Mesenteric fat pad (tissue), 1 donor: ENCODE results near the gene PAX9. TPM values are rescaled to one million over a fixed set of nuclear protein-coding genes. Genes with fewer than 3 reads are reported as not detected.

ENCODE experiments used
- DNase-seq: peaks from one replicate; pipeline ENCODE4 v3.0.0-alpha.2; 2020; ENCODE audit warnings: low spot score
- total RNA-seq: library from RNA; stranded (reverse); fragmentation: NEBNext Ultra II Directional; extraction: Animal tissue kit (Norgen Biotek cat#: 25700); gene quantifications from one replicate; pipeline ENCODE4 v1.2.1, GENCODE V29; 2021
- donor health status: DM: yes; HTN: yes; CAD: no.

Gene PAX9
- total RNA-seq, 1 donor from 2014 or later: not detected

DNA sequence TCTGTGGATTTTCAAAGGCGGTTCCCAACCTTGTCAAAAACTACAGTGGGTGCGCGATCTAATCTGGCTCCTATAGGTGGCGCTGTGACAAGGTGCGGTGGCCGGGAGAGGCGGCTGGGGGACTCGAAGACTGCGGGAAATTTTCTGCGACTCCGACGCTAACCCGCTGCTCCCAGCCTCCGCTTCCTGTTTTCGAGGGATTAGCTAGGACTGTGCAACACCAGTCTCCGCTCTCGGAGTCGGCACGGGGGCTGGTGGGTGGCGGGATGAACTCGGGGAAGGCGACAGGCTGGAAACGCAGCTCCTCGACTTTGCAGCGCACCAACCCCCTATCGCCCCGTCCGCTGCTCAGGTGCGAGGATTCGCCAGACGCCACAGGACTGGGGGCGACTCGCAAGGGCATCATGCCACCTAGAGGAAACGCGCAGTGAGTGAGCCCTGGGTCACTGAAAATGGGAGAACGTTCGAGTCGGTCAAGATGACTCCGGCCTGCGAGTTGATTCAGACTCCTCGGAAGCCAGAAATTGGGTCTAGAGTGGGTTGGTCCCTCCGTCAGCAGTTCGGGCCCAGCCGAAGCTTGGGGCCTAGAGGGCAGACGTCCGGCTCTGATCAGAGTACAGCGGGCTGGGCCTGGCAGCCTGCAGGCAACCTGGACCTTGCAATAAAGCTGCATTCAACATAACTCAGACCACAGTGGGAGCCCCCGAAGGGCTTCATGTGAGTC lies 5.5 kb upstream of the PAX9 start:
- no peak for DNase-seq

DNA sequence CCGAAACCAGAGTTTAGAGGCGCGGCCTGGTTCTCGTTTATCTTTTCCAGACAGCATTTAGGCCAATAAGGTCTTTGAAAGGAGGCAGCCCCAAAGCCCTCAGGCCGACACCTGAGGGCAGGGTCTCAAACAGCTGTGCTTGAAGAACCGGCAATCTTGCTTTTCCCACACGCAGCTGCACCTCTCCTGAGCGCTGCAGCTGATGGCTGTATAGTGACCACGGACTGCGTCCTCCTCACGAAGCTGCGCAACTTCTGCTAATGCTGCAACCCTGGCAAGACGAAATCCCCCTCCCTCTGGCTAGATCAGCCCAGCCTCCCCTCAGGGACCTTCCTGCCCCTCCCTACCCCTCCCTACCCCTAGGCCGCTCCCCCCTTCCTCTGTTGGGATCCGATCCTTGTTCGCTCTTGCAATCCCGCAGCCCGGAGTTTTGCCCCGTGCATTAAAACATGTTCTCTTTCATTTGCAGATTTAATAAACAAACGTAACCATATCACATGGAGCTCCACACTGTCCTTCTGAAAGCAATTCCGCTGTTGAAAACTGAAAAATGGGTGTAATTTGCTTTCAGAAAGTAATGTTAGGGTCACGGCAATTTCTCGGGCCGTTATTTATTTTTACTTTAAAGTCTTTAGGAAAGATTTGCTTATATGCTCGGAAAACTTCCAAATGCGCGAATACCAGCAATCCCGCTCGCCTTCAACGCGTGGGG lies 4.8 kb upstream of the PAX9 start:
- DNase-seq: no peak

DNA sequence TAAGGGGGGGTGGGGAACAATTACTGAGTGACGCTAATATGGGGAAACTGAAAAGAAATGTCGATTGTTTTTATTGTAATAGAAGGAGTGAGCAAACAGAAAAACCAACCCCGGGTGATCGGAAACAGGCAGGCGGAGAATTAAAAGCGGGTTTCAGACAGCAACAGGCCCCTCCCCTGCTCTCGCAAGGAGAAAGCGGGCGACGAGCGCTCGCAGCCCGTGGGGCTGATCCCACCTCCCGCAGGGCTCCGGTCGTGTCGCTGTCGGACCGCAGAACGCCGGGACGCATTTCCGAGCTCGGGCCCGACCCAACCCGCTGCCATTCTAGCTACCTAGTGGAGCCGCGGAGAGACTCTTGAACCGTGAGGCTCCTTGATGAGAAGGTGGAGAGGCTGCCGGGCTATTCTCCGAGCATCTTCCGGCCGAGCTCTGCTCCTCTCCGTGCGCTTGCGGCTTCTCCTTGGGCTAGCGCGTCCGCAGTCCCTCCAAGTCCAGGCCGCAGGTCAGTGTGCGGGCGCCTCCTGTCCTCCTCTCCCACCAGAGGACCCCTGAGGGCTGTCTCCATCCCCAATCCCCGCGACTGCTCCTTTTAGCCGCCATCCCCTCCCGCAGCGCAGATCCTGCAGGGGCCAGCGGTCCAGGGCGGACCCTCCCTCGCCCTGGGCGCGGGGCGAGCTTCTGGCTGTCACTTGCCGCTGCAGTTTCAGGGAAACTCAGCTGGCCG lies 4.1 kb upstream of the PAX9 start:
- DNase-seq: no peak

DNA sequence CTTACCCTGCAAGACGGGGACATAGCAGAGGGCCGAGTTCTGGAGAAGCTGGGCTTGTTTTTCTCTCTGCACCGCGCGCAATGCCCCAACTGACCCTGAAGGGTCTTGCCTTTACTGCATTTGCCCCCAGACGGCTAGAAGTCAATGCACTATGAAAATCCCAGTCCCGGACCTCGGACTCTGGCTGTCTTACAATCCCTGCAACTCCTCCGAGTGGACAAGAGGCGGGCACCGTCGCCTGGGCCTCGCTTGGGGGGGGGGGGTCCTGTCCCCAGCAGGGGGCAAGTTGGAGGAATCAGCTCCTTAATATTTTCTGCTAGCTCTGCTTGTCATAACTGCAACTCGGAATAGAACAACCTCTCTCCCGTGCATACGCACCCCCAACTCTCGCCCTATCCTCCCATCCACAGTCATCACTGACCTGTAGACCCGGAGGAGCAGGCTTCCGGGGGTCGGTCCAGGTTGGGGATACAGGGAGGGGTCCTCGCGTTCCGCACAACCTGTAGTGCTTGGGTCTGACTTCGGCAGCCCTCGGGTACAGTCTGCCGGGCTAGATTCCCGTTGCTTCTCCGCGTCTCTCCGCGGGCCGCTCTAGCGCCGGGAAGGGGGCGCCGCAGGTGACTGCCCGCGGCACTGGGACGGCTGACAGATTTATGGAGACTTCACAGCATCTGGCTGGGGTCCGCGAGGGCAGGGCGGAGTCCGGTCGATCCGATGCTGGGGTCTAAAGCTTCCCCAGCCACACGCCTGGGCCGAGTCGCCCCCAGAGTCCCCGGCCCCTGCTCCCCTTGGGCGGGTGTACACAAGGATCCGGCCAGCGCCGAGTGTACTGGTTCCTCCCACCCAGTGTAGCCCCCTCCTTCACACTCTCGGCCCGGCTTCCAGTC lies 3.3 kb upstream of the PAX9 start:
- no peak for DNase-seq

DNA sequence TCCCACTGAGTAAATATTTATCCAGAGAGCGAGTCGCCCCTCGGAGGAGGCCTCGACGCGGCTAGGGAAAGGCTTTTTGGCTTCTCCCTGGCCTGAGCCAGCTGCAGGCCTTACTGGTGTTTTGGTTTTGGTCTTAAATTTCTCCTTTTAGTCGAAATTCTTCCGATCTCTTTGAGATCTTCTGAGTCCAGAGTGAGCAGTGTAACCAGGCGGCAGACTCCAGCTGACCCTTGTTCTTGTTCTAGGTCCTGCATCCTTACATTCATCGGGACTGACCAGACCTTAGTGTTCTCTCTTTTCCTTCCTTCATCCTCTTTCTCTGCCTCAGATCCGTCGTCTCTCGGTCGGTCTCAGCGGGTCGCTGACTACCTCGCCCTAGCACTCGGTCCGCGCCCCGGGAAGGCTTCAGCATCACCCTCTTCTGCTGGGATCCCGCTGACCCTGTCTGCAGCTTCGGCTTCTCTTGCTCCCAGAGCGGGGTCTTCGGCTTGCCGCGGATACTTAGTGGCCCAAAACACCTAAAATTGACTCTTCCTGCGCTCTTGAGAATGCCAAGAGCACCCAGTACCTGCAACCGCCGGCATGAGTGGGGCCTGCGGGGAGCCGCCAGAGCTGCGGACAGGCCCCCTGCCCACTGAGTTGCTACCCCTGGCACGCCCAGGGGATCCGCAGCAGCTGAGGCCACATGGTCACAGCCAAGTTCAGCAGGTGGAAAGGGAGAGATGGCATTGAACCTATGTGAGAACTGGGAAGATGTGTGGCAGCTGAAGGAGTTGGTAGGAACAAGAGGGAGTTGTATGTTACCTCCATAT lies 2.4 kb upstream of the PAX9 start:
- DNase-seq: no peak

DNA sequence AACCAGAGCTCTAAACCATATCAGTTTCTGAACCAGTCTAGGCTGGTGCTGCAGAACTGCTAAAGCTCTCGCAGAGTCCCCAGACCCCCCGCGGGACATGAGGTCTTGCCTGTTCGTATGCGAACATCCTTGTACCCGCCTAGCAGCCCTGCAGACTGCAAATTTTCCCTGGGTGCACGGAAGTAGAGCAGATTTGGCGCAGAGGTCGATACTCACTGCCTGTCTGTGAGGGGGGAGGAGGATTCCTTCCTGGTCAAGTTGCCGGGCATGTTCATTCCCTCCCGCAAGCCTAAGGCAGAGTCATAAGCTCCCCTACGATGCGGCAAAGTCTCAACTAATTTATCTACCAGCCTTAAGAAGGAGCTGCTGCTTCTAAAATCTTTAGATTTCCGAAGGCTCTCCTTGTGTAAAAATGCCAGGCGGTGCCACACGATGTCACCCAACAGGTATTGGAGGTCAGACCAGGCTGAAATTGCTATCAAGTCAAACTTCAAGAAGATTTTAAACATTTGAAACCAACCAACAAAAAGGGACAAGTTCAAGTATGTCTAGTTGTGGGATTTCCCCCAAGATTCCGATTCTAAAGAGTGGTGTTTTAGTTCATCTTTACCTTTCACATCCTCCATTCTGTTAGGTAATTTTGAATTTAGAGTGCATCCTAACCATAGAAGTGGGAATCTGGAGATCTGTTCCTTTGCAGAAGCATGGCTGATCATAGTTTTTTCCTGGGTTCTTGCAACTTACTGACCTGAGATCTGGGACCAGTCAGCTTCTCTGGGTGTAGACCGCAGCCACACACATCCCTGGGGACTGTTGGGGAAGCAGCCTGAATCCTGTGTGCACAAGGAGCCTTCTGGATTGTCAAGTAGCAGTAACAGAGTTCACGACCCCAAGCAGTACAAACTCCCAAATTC lies 1.6 kb upstream of the PAX9 start:
- DNase-seq: no peak

DNA sequence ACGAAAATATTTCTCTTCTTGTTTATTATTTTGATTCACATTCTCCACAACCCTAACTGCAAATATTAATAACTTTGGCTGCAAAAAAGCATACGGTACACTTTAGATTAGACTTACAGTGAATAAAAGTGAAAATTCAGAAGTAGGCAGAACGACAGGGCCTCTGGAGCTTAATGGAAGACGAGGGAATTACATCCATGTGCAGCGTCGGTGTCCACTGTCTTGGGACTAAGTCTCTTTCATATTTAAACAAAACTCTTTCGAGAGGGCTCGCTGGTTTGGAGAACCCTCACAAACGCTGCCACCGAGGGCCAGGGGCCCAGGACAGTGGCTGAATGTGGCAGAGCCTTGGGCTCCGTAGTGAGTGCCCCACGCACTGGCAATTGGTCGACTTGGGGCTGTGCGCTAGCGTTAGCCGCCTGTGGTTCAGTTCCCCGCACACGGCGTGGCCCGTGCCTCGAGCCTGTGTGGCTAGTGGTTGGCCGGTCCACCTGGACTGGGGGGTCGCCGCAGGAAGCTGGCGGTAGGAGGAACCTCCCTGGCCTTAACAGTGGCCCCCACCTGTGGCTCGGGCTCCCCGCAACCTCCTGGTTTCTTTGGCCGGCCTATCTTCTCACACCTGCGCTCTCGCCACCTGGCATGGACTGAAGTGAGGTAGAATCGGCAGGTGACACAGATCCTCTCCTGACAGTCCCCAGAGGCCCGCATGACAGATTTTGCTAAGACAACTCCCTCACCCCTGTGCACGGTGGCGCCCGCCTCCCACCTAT lies 739 bp upstream of the PAX9 start:
- DNase-seq: no peak

DNA sequence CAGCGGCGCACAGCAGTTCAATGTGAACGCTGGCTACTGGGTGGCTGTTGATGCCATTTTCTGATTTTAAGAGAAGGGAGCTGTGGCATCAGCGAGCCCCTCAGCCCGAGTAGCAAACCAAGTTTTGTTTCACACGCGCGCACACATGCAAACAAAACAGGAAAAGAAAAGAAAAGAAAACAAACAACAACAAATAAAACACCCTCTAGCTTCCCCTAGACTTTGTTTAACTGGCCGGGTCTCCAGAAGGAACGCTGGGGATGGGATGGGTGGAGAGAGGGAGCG lies 540 bp downstream of the PAX9 start:
- DNase-seq: no peak

DNA sequence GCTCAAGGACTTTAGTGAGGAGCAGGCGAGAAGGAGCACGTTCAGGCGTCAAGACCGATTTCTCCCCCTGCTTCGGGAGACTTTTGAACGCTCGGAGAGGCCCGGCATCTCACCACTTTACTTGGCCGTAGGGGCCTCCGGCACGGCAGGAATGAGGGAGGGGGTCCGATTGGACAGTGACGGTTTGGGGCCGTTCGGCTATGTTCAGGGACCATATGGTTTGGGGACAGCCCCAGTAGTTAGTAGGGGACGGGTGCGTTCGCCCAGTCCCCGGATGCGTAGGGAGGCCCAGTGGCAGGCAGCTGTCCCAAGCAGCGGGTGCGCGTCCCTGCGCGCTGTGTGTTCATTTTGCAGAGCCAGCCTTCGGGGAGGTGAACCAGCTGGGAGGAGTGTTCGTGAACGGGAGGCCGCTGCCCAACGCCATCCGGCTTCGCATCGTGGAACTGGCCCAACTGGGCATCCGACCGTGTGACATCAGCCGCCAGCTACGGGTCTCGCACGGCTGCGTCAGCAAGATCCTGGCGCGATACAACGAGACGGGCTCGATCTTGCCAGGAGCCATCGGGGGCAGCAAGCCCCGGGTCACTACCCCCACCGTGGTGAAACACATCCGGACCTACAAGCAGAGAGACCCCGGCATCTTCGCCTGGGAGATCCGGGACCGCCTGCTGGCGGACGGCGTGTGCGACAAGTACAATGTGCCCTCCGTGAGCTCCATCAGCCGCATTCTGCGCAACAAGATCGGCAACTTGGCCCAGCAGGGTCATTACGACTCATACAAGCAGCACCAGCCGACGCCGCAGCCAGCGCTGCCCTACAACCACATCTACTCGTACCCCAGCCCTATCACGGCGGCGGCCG lies 1.1 kb downstream of the PAX9 start:
- no peak for DNase-seq

DNA sequence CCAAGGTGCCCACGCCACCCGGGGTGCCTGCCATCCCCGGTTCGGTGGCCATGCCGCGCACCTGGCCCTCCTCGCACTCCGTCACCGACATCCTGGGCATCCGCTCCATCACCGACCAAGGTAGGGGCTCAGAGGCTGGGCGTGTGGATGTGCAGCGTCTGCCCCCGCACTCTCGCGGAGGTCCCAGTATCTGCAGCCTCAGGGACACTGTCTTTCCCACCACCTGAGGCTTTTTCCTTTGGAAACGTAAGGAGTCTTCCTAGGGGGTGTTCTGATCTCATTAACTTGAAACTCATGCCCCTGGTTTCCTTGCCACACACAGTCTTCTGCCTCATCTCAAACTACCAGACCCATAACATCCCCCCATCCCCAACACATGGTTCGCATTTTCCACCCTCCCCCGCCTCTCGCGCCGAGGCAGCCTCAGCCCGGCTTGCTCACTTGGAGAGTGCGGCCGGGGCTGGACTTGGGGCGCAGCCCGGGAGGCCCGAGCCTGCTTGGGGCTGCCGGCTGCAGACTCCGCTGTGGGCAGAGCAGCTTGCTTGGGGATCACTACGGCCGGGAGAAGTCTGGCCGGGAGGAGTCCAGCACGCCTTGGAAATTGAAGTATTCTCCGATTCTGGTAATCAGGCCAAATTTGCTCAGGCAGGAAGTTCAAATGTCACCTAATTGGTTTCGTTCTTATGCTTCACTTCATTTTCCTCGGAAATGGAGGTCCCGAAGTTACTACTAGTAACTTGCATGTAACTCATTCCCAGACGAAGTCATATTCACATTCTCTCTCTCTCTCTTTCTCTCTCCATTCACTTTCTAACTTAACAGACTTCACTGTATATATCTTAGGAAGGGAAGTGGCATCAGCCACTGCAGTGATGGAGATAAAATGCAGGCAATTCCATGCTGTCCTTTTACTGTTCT lies 2.0 kb downstream of the PAX9 start:
- no peak for DNase-seq

DNA sequence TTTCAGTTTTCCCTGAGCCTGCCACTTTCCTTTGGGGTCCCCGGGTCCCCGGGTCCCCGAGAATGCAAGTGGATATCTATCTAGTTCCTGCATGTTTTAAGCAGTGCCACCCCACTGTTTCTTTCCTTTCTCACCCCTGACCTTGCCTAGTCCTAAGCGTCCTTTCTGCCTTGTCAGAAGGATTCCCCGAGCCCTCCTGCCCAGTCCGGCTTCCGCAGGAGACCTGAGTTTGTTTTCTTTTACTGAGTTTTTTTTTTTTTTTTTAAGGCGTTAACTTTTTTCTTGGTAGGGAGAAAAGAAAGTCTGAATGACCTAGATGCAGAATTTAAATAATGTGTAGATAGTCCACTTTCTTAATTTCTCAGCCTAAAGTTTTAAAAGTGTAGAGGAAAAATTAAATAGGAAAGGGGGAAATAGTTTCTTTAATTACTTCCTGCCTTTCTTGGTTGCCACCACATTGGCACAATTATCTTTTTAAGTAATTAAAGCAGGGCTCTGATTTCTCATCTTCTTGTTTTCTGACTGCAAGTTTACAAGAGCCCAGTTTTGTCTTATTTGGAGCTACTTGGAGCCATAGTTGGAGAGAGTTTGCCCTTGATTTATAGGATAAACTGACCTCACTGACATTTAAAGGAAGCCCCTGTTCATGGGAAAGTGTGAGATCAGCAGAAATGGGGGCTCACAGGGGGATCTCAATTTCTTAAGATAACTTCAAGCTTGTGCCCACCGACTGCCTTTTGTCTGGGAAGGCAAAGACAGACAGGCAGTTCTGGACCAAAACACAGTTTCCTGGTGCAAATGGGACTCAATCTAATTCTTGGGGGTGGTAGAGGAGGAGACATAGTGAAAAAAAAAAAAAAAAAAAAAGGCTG lies 2.9 kb downstream of the PAX9 start:
- no peak for DNase-seq

DNA sequence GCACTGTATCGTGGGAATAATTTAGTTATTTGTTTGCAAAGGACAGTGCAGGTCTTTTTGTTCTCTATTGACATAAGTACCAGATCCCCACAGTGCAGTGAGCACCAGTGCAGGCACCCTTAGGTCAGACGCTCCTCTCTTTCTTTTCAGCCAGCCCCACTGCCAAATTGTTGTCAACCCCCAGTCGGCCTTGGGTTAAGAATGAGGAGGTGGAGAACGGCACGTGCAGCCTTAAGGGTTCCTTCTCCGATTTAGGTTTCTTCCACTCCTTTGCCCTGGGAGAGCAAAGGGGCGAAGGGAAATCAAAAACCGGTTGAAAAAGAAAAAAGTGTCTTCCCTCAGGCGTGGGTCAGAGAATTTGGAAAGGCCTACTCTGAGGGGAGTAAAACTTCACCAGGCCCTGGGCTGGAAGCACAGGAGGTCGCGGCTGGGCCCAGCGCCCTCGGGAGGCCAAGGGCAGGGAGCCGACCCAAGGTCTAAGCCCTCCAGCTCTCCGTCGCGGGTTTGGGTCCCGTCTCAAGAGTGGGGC lies 4.3 kb downstream of the PAX9 start:
- no peak for DNase-seq

DNA sequence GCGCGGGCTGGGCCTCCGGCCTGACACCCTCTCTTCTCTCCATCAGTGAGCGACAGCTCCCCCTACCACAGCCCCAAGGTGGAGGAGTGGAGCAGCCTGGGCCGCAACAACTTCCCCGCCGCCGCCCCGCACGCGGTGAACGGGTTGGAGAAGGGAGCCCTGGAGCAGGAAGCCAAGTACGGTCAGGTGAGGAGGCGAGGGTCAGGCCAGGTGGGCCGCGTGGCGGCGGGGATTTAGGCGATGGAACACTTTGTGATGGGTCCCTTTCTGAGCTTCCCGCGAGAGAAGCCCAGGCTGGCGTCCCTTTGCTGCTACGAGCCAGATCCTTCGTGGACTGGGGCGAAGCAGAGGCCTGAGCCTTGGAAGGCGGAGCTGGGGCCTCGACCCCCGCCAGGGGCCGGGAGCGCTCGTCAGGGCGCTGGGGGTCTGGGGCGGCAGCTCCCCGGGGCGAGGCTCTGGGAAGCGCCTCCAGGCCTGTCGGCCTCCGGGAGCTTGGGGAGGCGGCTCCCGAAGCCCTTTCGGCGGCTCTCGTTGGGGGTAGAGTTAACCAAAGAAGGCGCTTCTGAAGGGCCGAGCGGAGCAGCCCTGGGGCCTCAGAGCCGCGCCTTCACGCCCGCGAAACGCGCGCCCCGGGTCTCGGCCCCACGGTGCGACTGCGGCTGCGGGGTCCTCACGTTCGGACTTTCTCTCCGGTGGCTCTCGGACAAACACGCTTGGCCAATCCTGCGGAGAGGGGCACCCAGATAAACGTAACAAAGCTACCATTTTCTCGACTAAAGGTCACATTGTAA lies 5.0 kb downstream of the PAX9 start:
- DNase-seq: no peak

DNA sequence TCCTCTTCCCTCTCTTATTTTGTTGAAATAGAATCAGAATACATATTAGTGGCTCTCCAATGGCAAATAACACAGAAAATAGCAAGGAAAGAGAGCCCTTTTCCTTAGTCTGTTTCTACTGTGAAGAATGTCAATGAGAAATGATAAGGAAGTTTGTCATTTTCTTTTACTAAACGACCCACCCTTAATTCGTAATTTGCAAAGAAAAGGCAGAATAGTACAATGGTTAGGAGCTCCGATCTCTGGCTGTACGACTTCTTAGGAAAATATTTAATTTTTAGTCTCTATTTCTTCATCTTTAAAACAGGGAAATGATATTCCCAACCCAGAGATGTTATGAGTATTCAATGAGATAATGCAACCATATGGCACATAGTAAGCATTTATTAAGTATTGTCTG lies 6.0 kb downstream of the PAX9 start:
- no peak for DNase-seq

DNA sequence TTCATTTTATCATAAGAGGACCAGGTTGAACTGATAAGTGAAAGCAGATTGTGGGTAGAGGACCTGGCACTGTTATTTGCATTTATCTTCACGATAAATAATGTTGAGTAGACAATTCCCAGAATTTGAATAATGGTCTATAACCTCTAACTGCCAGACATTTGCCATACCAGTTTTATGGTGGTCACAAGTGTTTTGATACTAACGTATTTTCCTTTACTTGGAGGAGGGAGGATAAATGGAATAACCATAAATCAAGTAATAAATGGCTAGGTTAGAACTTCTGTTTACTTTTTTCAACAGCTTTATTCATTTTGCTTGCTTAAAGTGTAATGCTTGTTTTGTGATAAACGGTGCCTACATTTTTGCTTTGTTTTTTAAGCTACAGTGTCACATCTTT lies 9.5 kb downstream of the PAX9 start:
- DNase-seq: no peak
